Colonic mucosa (tissue), 4 donors: ENCODE results near the gene RTN4IP1. TPM values are rescaled to one million over a fixed set of nuclear protein-coding genes. Genes with fewer than 3 reads are reported as not detected.

Experiments
- DNase-seq: peaks from one replicate; pipeline ENCODE4 v3.0.0-alpha.2; 2020
- H3K27ac ChIP-seq: fragments of 200-600 bp; one replicate; pipeline ENCODE4 v1.8.0; 2021
- H3K27me3 ChIP-seq: fragments of 200-600 bp; one replicate; pipeline ENCODE4 v1.8.0; 2021
- H3K36me3 ChIP-seq: fragments of 200-600 bp; one replicate; pipeline ENCODE4 v1.8.0; 2021
- H3K4me1 ChIP-seq: fragments of 200-600 bp; one replicate; pipeline ENCODE4 v1.8.0; 2021; ENCODE audit warnings: mild to moderate bottlenecking
- H3K4me3 ChIP-seq: fragments of 200-600 bp; one replicate; pipeline ENCODE4 v1.8.0; 2021
- H3K9ac ChIP-seq, 2 donors: one replicate each; pipeline ENCODE4 v1.7.0; 2013; ENCODE audit warnings: control low read depth in 2 of 2, low read depth in 2 of 2, low read length in 2 of 2
- H3K9me3 ChIP-seq: fragments of 200-600 bp; one replicate; pipeline ENCODE4 v1.8.0; 2021
- CTCF ChIP-seq: fragments of 200-600 bp; IDR thresholded peaks from one replicate; pipeline ENCODE4 v1.8.0; 2022; ENCODE audit warnings: antibody characterized with exemption, mild to moderate bottlenecking
- intact Hi-C: fragments of 100-400 bp; cut with DNase I; formaldehyde crosslinking; loops from one replicate; pipeline ENCODE4 v1.14.1; 2022
- total RNA-seq, 2 donors: library from RNA; stranded (reverse); fragmentation: NEBNext Ultra II Directional in 1 of 2; extraction: Animal tissue kit (Norgen Biotek cat#: 25700) in 1 of 2; gene quantifications; one replicate each; pipeline ENCODE4 v1.2.1, GENCODE V29; 2021
- donor health status: healthy.
- donor health status: DM: no; HTN: no; CAD: no.
- donor health status: DM: no; HTN: no; CAD: no.

Gene RTN4IP1
- total RNA-seq, 2 donors from 2014 or later = 12.2 to 18.5 TPM

GRCh38 chr6:106667022-106667402, 37.7 kb upstream of the RTN4IP1 start:
- Histone ChIP-seq H3K4me1 (no peaks in the 10 kb centered on the region), H3K27ac (no peak overlapping the region), H3K9me3 (no peaks in the 10 kb centered on the region), H3K36me3 (no peaks in the 10 kb centered on the region), H3K9ac (no peak overlapping the region), H3K27me3 (no peaks in the 10 kb centered on the region), H3K4me3 (no peak overlapping the region)
- no peak for TF ChIP-seq CTCF
- intact Hi-C loops = no loop called here
- no peak for DNase-seq

- Histone ChIP-seq H3K36me3 (no peaks in the 10 kb centered on the region), H3K27ac (no peak overlapping the region)
- DNase-seq = no peak
These were observed 37.2 kb upstream of the RTN4IP1 start for GRCh38 chr6:106666282-106667021.

GRCh38 chr6:106662458-106662857, 33.2 kb upstream of the RTN4IP1 start:
- intact Hi-C loops = no loop called here
- no peak for DNase-seq
- H3K36me3 ChIP-seq = no peaks in the 10 kb centered on the region

More at GRCh38 chr6:106666282-106667021, 37.2 kb upstream of the RTN4IP1 start:
- Histone ChIP-seq H3K4me3 (no peak overlapping the region), H3K4me1 (no peaks in the 10 kb centered on the region), H3K9ac (no peak overlapping the region), H3K9me3 (no peaks in the 10 kb centered on the region), H3K27me3 (no peaks in the 10 kb centered on the region)
- TF ChIP-seq CTCF = no peak
- intact Hi-C loops = no loop called here

GRCh38 chr6:106659859-106660258, 30.6 kb upstream of the RTN4IP1 start:
- Histone ChIP-seq H3K9me3 (no peaks in the 10 kb centered on the region), H3K36me3 (no peaks in the 10 kb centered on the region), H3K9ac (no peak overlapping the region), H3K27me3 (no peaks in the 10 kb centered on the region), H3K27ac (no peak overlapping the region), H3K4me1 (no peaks in the 10 kb centered on the region), H3K4me3 (no peak overlapping the region)
- DNase-seq = no peak
- TF ChIP-seq CTCF = no peak
- intact Hi-C loops = no loop called here

More at GRCh38 chr6:106662458-106662857, 33.2 kb upstream of the RTN4IP1 start:
- Histone ChIP-seq H3K27ac (no peak overlapping the region), H3K9me3 (no peaks in the 10 kb centered on the region), H3K9ac (no peak overlapping the region), H3K4me1 (no peaks in the 10 kb centered on the region), H3K4me3 (no peak overlapping the region), H3K27me3 (no peaks in the 10 kb centered on the region)
- no peak for TF ChIP-seq CTCF

- Histone ChIP-seq H3K9ac (no peak overlapping the region), H3K9me3 (no peaks in the 10 kb centered on the region), H3K36me3 (no peaks in the 10 kb centered on the region), H3K27me3 (no peaks in the 10 kb centered on the region), H3K27ac (no peak overlapping the region), H3K4me3 (no peak overlapping the region), H3K4me1 (no peaks in the 10 kb centered on the region)
- intact Hi-C loops = no loop called here
- no peak for DNase-seq
- no peak for TF ChIP-seq CTCF
These were observed 29.2 kb upstream of the RTN4IP1 start for GRCh38 chr6:106658469-106658868.
